ENCODE results near the gene ZNF560.

- TF ChIP-seq POLR2AphosphoS5 (IDR thresholded peaks at IDR 0.05; ENCODE audit: low read depth, low read length), result no peak
- TF ChIP-seq POLR2A (IDR thresholded peaks at IDR 0.05; ENCODE audit: low read depth, low read length), result no peak
- no peak for TF ChIP-seq TAF1 (IDR thresholded peaks at IDR 0.05; ENCODE audit: low read depth, low read length)
- no peak for TF ChIP-seq SPI1 (IDR thresholded peaks at IDR 0.05; ENCODE audit: low read depth, low read length)
- no peak for TF ChIP-seq POU2F2 (IDR thresholded peaks at IDR 0.05; ENCODE audit: low read depth, low read length)
These were observed 62.1 kb downstream of the ZNF560 start for GRCh38 chr19:9436358-9436757.
